ENCODE measurements around the gene SP2. TPM values are rescaled to one million over a fixed set of nuclear protein-coding genes. Genes with fewer than 3 reads are reported as not detected.

SP2 gene
- total RNA-seq, 3 donors from 2014 or later, result 21.7 to 24.2 (median 21.7) TPM

DNA sequence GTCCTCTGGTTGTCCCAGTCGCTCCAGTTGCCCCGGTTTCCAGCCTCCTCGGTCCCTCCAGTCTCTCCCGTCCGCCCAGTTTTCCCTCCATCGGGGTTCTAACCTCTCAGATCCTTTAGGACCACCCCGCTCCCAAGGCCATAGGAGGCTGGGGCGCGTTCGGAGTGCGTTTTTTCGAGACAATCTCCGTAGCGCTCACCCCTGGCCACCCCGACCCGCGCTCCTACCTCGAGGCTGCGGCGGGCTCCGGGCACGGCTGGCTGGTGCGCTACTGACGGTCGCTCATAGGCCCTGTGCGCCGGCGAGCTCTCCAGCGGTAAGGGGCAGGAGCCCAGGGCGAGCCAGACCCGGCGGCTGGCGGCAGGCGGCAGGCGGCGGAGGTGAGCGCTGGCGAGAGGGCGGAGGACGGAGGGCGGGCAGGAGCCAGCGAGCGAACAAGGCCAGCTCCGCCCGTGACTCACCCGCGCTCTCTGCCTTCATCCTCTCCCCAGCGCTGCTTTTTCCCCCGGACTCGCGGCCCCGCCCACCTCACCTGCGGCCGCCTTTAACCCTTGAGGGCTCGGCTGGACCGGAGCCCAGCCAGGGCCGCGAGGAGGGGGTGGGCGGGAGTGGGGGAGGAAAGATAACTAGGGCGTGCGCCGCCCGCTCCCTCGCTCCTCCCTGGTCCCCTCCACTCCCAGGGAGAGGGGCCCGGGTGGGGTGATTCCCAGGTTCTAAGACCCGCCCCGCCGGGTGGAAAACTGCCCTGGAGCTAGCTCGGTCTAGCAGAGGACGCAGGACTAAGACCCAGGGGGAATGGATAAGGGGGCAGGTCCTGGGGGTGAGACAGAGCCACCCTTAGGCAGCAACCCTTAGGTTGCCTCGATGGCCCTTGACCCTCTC is 45.1 kb upstream of the SP2 start, which contains the start of gene SP6:
SP6 (minus strand) TSS at position 472 of the 882 bp plus-strand sequence. CDS start 2,734 bp downstream, outside the sequence.
- H3K9me3 ChIP-seq, result no peaks in the 10 kb centered on the region
- peaks cover 8% of the 10 kb centered on the region for H3K4me1 ChIP-seq (ENCODE audit: low read depth)
- ATAC-seq (peak; percentile 98), DNase-seq (peak; percentile 91 to 92 (median 91))
- H3K36me3 ChIP-seq (ENCODE audit: low read depth), result no peaks in the 10 kb centered on the region
- TF ChIP-seq, protein P1, sequence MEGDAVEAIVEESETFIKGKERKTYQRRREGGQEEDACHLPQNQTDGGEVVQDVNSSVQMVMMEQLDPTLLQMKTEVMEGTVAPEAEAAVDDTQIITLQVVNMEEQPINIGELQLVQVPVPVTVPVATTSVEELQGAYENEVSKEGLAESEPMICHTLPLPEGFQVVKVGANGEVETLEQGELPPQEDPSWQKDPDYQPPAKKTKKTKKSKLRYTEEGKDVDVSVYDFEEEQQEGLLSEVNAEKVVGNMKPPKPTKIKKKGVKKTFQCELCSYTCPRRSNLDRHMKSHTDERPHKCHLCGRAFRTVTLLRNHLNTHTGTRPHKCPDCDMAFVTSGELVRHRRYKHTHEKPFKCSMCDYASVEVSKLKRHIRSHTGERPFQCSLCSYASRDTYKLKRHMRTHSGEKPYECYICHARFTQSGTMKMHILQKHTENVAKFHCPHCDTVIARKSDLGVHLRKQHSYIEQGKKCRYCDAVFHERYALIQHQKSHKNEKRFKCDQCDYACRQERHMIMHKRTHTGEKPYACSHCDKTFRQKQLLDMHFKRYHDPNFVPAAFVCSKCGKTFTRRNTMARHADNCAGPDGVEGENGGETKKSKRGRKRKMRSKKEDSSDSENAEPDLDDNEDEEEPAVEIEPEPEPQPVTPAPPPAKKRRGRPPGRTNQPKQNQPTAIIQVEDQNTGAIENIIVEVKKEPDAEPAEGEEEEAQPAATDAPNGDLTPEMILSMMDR (IDR thresholded peaks at IDR 0.05), result peak; percentile 10
- intact Hi-C loops (cut with DNase I, micrococcal nuclease), result no loop called here
- peak within 1 kb of the TSS; percentile 4 for H3K4me3 ChIP-seq

DNA sequence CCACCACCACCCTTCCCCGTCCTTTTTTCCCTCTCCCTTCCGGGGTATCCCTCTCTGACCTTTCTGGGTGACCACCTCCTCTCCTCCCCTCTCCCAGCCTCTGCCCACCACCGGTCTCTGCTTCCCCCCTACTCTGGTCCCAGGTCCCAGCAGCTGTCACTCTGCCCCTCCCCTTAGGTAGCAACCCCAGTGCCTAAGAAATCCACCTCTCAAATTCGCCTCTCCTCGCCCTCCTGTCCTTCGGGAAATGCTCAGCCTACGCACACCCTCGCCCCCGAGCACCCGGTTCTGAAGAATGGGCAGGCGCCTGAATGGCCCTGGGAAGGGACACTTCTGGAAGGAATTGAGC is 44.3 kb upstream of the SP2 start:
- ATAC-seq (no peak), DNase-seq (no peak)
- Histone ChIP-seq H3K4me1 (ENCODE audit: low read depth) (peaks cover 8% of the 10 kb centered on the region), H3K4me3 (no peak overlapping the region), H3K9me3 (no peaks in the 10 kb centered on the region), H3K36me3 (ENCODE audit: low read depth) (no peaks in the 10 kb centered on the region)
- TF ChIP-seq, protein P1 (IDR thresholded peaks at IDR 0.05), result no peak
- intact Hi-C loops (cut with DNase I, micrococcal nuclease), result no loop called here

DNA sequence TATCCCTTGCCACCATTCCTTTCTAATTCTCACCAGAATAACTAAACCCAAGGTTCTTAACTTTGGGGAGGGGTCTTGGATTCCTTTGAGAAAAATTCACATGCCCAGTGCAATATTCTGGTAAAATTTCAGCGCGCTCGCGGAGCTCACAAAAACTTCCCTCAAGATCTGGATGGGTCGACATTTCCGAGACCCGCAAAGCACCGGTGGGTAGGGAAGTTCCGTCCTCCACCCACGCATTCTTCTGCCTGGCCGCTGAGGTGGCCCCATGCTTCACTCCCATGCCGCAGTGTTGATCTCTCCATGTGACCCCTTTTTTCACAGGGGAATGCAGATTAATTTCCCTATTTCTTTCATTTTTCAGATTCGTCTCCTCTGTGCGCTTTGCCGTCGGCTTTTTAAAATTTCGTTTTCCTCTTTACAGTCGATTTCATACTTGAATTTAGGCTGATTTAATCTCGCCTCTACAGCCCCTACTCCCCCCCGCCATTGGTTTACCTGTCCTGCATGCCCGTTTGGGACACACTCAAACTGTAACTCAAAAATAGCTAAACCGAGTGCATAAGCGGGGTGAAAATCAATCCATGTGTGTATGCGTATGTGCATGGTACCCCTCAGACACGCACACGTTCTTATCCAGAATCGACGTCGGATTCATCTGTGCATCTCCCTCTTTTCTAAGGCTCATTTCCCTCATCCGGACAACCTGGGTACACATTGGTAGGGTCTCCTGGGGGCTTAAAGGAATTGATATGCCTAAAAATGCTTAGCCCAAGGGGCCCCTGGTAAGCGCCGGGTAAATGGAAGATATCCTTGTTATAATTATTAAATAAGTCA is 43.7 kb upstream of the SP2 start:
- intact Hi-C loops (cut with DNase I, micrococcal nuclease), result no loop called here
- TF ChIP-seq, protein P1 (IDR thresholded peaks at IDR 0.05), result no peak
- DNase-seq (no peak), ATAC-seq (no peak)
- Histone ChIP-seq H3K4me3 (no peak overlapping the region), H3K4me1 (ENCODE audit: low read depth) (peaks cover 8% of the 10 kb centered on the region), H3K9me3 (no peaks in the 10 kb centered on the region), H3K36me3 (ENCODE audit: low read depth) (no peaks in the 10 kb centered on the region)

DNA sequence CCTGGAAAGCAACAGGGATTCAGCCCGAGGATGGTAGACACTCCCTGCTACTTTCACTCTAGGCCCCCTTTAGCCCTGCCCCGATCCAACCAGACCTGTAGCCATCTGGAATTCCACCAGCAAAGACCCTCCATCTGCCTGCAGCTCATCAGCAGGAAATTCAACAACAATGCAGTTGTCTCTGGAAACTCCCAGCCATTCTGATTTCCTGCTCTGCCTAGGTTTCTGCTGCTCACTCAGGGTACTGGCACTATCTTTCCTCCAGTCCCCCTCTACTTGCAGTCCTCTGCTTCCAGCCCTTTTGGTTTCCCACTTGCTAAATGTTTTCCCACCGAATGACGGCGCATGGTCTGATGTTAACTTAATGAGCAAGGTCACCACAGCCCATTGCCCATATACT is 42.4 kb upstream of the SP2 start:
- intact Hi-C loops (cut with DNase I, micrococcal nuclease), result no loop called here
- TF ChIP-seq, protein P1 (IDR thresholded peaks at IDR 0.05), result no peak
- no peaks in the 10 kb centered on the region for H3K36me3 ChIP-seq (ENCODE audit: low read depth)

DNA sequence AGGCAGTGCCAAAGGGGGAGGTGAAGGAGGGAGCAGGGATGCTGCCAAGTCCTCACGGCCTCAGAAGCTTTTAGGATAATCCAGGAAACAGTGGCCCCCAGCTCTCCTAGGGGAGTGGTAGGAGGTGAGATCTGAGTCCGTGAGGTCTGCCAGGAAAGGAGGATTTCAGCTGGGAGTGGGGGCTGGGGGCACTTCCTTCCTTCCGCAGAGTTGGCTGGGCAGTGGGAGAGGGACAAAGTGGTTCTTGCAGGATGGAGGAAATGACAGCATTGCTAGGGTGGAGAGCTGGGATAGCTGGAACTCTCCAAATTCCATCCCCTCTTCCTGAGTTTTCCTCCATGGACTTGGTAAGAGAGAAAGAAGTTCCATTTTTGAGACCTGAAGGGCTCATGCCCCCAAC is 40.3 kb upstream of the SP2 start:
- ATAC-seq (no peak), DNase-seq (no peak)
- no peak overlapping the region for H3K4me3 ChIP-seq
- TF ChIP-seq, protein P1 (IDR thresholded peaks at IDR 0.05), result no peak
- H3K4me1 ChIP-seq (ENCODE audit: low read depth), result peaks cover 3% of the 10 kb centered on the region
- H3K9me3 ChIP-seq, result no peaks in the 10 kb centered on the region
- intact Hi-C loops (cut with DNase I, micrococcal nuclease), result no loop called here
- H3K36me3 ChIP-seq (ENCODE audit: low read depth), result no peaks in the 10 kb centered on the region

More for the DNA sequence above, 42.4 kb upstream of the SP2 start:
- H3K4me1 ChIP-seq (ENCODE audit: low read depth), result peaks cover 8% of the 10 kb centered on the region
- H3K4me3 ChIP-seq, result no peak overlapping the region
- no peaks in the 10 kb centered on the region for H3K9me3 ChIP-seq
- DNase-seq (no peak), ATAC-seq (no peak)

Measured in mucosa of descending colon (tissue), 3 donors.